ENCODE results near the gene PPP6R3. TPM values are rescaled to one million over a fixed set of nuclear protein-coding genes. Genes with fewer than 3 reads are reported as not detected.

Gene PPP6R3
- total RNA-seq, 1 donor from 2014 or later, result 86.6 TPM

GRCh38 chr11:68661014-68661413 is 200.5 kb downstream of the PPP6R3 start:
- DNase-seq (ENCODE audit: extremely low read depth, low read depth, low spot score), result no peak

- DNase-seq (ENCODE audit: extremely low read depth, low read depth, low spot score), result no peak
Measured at GRCh38 chr11:68661697-68662603, 201.4 kb downstream of the PPP6R3 start.

- DNase-seq (ENCODE audit: extremely low read depth, low read depth, low spot score), result no peak
Measured at GRCh38 chr11:68663482-68664010, 203.0 kb downstream of the PPP6R3 start.

GRCh38 chr11:68664141-68664540 is 203.6 kb downstream of the PPP6R3 start:
- no peak for DNase-seq (ENCODE audit: extremely low read depth, low read depth, low spot score)

- DNase-seq (ENCODE audit: extremely low read depth, low read depth, low spot score), result no peak
Measured at GRCh38 chr11:68664906-68665305, 204.4 kb downstream of the PPP6R3 start.

Other genes with a start within 250 kb of the PPP6R3 start
- 16.9 and 27.9 TPM in 2 replicates for gene KMT5B, start 247.5 kb upstream of the PPP6R3 start, total RNA-seq
- 27.2 and 34.8 TPM in 2 replicates for gene C11orf24, start 188.8 kb upstream of the PPP6R3 start, total RNA-seq
- gene LRP5, start 148.2 kb upstream of the PPP6R3 start, total RNA-seq, result 39.3 and 72.2 TPM in 2 replicates
- gene GAL, start 223.8 kb downstream of the PPP6R3 start, total RNA-seq, result 2.8 and 4.5 TPM in 2 replicates